Hindlimb muscle (tissue), 1 donor: Measurements from ENCODE around the gene TERB1. TPM values are rescaled to one million over a fixed set of nuclear protein-coding genes. Genes with fewer than 3 reads are reported as not detected.

Experiments used
- DNase-seq: peaks from one replicate; pipeline ENCODE4 v3.0.0-alpha.2; 2013
- polyA plus RNA-seq: library from polyadenylated mRNA; unstranded; fragments of 120-200 nt; gene quantifications from one replicate; pipeline ENCODE4 v1.2.1, GENCODE V29; 2013; ENCODE audit not compliant: insufficient read length

The TERB1 gene, protein sequence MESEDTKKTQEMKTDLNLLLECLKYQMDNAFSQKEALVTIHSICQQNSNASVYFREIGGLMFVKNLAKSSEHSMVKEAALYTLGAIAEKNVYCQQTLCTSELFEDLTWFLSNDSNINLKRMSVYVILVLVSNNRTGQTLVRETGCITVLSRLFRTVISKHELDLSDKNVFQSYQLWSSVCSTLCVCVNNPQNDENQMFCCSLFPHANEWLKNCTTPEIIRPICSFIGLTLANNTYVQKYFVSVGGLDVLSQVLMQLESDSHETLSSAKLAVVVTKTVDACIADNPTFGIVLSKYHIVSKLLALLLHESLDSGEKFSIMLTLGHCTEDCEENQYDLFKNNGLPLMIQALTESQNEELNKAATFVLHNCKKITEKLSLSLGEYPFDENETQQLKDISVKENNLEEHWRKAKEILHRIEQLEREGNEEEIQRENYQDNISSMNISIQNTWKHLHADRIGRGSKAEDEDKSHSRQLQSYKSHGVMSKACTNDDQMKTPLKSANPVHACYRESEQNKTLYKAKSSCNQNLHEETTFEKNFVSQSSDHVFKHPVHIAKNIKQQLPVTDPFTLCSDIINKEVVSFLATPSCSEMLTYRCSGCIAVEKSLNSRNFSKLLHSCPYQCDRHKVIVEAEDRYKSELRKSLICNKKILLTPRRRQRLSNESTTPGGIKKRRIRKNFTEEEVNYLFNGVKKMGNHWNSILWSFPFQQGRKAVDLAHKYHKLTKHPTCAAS
- not detected for polyA plus RNA-seq

DNA sequence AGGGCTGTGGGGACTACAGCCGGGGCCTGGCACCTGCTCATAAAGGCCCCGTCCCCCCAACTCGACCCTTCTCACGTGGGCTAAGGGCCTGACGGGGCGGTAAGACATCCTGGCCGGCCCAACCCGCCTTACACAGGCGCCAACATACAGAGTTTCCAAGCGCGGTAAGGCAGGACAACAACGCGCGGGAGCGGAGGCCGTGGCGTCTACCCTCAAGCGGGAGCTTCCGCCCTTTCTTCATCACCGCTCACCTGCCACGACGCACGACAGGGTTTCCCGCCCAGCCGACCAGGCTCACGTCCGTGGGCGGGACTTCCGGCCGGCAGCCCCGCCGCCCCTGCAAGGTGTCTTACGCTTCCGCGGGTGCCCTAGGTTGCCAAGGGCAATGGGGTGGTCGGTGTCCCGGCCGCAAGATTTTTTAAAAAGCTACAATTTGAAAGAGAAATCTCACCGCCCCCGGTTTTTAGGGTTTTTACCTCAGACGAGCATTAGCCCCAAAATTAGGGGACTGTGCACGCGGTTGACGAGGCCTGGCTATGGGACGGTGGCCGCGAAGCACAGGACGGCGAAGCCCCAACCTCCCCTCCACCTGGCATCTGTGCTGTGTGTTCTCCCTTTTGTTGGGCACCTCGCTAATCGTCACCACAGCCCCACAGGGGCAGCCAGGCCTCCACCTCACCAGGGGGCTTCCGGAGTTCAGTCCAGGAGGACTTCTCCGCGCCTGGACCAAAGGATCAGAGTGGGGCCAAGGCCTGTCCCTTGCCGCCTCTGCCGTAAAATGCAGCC is at the start of gene TERB1:
TSS of gene TERB1 (minus strand) at position 265 of the 786 bp plus-strand sequence. CDS start 4,786 bp downstream, outside the sequence.
- no peak for DNase-seq

DNA sequence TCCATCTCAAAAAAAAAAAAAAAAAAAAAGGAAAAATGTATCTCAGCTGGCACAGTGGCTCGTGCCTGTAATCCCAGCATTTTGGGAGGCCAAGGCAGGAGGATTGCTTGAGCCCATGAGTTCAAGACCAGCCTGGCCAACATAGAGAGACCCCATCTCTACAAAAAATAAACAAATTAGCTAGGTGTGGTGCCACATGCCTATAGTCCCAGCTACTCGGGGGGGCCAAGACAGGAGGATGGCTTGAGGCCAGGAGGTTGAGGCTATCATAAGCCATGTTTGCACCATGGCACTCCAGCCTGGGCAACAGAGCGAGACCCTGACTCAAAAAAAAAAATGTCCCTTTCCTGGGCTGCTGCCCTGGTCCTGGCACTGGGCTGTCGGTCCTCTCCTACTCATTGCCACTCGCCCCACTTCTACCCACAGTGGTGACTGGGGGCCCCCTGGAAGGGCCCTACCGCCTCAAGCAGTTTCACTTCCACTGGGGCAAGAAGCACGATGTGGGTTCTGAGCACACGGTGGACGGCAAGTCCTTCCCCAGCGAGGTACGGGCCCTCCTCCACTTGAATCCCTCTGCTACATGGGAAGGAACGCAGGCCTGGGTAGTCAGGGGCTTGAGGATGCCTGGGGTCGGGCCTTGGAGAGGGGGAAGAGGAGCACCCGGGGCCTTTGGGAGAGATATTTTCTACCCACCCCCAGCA is 48.9 kb upstream of the TERB1 start:
- DNase-seq = no peak

DNA sequence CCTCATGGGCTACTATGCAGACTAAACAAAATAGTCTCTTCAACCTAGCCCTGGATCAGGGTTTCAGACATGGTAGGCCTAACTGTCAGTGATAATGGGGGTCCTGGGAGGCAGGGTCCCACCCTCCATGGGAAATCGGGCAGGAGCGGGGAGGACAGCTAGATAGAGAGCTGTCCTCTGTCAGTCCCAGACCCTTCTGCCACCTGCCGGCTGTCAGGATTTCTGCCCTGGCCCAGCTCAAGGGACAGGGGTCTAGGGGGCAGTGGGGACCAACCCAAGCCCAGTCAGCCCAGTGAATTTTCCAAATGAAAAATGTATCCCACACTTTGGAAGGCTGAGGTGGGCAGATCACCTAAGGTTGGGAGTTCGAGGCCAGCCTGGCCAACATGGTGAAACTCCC is 48.2 kb upstream of the TERB1 start:
- DNase-seq = no peak

DNA sequence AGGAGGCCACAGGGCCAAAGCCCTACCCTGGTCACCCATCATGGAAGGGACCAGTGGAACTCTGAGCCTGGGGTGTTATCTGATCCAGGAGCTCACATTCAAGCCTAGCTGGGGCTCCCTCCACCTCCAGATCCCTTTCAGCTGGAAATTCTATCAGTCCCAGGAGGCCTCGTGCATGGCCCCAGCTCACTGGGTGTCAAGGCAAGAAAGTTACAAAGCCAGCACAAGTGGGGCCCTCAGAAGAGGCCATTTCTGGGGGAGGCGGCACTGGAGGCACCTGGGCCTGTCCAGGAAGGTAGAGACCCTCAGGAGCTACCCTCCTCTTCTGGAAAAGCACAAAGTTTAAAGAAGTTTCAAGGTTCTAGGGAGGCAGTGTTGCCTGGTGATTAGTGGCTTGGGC is 47.6 kb upstream of the TERB1 start:
- no peak for DNase-seq

DNA sequence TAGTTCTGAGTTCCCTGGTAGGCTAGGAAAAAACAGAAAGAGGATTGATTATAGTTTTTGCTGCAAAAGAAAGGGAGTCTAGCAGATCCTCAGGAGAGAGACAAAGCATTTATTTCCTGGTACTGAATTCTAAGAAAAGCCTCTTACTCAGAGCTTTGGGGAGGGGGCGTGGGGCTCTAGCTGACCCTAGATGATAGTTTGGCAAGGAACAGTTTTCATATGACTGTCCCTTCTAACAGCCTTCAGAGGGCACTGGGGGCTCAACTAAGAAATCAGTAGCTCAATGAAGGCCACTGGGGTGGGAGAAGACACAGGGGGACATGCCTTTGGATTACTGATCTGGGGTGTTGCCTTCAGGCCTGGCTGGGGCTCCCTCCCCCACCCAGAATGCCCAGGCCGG is 46.8 kb upstream of the TERB1 start:
- DNase-seq = no peak

DNA sequence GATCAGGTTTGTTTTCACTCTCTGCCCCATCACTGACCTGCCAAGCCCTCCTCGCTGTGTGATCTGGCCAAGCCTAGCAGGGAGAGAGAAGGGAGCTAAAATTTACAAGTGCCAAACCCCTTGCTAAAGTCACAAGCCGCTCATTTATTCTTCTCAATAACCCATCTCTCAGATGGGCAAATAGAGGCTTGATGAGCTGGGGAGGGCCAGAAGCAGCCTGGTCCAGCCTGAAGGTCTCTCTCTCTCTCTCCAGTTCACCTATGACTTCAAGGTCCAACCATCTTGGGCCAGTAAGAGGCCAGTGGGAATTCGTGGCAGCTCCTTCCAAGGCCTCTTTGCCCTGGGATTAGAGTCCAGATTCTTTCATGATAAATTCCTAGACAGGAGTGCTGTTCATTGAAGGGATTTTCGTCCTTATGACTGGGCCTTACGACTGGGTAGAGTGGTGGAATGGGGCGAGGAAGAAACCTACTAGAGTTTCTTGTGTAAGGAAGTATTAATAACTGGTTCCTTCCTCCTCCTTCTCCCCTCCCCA is 46.2 kb upstream of the TERB1 start:
- no peak for DNase-seq

DNA sequence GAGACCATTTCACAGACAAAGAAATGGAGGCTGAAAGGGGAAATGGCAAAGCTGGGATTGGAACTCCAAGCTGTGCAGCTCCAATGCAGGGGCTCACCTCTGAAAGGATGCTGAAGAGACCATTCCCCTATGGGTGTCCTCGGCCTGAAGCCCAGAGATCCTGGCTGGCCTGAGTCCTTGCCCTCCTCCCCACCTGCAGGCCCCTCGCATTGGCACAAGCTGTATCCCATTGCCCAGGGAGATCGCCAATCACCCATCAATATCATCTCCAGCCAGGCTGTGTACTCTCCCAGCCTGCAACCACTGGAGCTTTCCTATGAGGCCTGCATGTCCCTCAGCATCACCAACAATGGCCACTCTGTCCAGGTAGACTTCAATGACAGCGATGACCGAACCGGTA is 45.4 kb upstream of the TERB1 start:
- DNase-seq = no peak

DNA sequence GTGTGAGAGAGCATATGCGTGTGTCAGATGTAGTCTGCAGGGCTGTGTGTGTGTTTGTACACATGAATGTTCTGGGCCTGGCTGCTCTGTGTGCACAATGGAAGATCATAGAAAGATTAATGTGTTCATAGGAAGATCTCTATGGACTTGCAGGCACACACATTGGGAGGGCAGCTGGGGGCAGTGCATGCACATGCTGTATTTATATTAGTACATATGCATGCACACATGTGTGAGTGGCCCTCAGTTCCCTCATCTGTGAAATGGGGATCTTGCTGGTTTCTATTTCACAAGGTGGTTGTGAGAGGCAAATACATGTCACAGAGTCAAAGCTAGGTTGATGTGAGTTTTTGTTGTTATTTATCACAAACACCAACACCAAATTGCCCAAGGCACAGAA is 44.9 kb upstream of the TERB1 start:
- DNase-seq = no peak

DNA sequence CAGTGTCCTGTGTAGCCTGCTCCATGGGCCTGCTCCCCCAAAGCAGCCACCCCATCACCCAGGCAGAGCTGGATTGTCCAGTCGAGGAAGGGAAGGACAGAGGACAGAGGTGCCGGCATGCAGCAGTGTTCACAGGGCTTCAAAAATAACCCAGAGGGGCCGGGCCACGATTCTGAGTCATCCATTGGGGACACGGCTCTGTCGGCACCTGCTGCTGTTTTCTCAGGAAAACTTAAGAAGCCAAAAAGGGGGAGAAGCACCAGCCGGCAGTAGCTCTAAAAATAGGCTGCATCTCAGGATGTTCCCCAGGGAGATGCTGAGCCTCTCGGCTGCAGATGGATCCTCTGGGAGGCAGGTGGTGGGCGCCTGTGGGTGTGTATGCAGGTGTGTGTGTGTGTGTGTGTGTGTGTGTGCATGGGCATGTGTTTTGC is 44.4 kb upstream of the TERB1 start:
- DNase-seq = no peak

DNA sequence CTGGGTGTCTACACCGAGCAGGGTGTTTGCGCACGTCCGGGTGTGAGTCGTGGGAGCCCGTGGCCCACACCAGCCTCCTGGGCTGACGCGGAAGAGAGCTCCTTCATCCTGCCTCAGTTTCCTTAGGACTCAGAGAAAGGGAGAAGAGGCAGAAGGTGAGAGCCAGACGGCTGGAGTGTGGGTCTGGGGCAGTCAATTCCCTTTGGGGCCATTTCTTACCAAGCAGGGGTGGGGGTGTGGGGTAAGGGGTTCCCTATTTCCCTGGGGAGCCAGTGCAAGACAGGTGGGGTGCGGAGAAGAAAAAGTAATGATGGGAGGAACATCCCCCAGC is 43.7 kb upstream of the TERB1 start:
- no peak for DNase-seq

DNA sequence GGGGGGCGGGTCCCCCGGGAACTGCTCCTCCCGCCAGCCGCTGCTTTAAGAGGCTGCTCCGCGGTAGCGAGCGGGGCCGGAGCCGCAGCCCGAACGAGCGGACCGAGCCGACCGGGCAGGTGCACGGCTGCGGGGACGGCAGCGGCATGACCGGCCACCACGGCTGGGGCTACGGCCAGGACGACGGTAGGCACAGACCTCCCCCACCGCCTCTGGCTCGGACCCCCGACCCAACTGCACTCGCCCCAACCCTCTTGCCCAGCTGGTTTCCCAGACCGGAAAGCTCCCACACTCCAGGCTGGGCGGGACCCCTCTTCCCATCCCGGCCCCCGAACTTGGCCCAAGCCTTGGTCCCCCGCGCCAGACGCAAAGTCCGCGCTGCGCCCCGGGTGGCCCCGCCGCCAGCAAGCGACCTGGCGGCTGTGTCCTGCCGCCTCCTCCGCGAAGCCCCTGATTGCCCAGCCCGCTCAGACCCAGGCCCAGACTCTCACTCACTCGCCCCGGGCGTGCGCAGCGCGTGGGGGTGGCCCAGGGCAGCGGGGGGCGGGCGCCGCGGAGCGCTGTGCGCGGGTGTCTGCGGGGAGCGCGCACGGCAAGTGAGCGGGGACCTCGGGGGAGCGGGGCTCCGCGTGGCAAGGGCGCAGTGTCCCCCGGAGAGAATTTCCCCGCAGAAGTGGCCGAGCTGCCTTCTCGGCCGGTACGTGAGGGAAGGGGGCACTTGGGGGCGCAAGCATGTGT is 43.1 kb upstream of the TERB1 start, which contains the start of gene CA7:
TSS of gene CA7 (plus strand) at position 73 of the 738 bp plus-strand sequence. CDS start at position 147, 74 bp downstream.
- DNase-seq = no peak

DNA sequence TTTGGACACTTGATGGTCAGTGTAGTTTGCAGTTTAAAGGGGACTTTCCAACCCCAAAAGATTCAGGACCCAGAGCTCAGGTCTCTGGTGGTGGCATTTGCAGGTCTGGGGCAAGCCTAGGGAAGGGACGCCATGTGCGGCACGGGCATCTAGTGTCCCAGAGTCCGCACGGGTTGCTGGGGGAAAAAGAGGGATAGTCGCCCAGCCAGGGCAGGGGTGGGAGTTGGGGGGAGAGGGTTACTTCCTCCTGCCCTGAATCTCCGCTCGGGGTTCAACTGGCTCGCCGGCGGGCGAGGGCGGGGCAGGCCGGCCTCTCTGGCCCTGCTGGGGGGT is 42.6 kb upstream of the TERB1 start:
- DNase-seq = no peak

DNA sequence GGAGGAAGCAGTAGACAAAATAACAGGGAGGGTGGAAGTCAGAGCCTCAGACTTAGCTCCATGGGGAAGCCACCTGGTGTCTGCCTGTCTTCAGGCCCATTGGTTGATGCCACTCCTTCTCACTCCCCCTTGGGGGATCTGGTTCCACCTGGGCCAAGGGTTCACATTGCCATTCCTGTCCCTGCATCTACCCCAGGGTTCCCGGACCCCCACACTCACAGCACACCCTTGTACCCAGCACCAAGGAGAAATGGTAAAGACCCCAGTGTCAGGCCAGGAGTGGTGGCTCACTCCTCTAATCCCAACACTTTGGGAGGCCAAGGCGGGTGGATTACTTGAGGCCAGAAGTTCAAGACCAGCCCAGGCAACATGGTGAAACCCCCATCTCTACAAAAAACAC is 41.8 kb upstream of the TERB1 start:
- DNase-seq = no peak

DNA sequence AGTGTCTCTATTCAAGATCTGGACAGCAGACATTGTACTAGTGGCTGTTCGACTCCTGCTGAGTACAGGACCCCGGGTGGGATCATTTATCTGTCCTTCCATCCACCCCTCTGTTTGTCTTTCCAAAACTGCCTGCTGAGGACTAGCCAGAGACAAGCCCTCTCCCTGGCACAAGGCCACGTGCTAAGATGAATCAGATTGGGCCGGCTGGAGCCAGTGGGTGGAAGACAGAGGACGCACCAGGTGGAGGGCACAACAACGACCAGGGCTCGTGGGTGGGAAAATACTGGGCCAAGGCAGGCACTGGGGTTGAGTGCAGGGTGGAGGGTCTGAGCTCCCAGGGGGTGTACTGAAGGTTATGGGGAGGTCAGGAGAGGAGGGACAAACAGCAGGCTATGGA is 41.4 kb upstream of the TERB1 start:
- DNase-seq = no peak

DNA sequence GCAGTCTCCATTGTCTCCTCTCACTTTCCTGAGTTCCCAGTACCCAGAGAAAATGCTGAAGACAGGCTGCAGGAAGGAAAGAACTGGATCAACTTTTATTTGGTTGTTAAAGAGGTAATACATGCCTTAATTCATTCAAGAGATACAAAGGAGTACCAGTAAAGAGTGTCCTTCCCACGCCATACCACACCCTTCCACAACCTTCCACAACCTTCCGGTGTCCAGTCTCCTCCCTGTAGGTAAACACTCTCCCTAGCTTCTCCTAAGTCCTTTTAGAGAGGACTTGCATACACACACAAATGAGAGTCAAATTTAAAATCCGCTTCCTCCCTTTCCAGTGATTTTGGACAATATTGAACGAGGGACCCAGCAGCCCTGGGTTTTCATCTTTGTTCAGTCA is 40.0 kb upstream of the TERB1 start:
- no peak for DNase-seq

DNA sequence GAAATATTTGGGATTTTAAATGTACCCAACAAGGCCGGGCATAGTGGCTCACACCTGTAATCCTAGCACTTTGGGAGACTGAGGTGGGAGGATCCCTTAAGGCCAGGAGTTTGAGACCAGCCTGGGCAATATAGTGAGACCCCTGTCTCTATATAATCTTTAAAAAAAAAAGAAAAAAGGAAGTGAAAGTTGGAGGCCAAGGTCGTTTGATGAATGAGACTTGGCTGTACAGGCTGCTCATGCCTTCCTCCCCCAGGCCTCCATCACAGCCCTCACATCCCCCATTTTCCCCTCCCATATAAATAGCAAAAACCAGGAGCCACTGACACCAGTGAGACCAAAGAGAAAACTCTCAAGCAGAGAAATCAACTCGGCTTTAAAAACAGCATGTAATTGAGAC is 39.5 kb upstream of the TERB1 start:
- no peak for DNase-seq

DNA sequence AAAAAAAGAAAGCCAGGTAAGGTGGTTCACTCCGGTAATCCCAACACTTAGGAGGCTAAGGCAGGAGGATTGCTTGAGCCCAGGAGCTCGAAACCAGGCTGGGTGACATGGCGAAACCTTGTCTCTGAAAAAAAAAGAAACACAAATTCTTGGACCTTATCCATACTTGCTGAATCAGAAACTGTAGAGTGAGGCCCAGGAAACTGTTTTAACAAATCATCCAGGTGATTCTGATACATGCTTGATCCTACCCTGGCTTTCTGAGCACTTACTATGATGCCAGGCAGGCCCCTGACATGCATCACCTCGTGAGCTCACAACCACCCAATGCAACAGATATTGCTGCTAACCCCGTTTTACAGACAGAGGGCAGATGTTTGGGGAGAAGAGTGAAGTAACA is 33.4 kb upstream of the TERB1 start:
- no peak for DNase-seq

DNA sequence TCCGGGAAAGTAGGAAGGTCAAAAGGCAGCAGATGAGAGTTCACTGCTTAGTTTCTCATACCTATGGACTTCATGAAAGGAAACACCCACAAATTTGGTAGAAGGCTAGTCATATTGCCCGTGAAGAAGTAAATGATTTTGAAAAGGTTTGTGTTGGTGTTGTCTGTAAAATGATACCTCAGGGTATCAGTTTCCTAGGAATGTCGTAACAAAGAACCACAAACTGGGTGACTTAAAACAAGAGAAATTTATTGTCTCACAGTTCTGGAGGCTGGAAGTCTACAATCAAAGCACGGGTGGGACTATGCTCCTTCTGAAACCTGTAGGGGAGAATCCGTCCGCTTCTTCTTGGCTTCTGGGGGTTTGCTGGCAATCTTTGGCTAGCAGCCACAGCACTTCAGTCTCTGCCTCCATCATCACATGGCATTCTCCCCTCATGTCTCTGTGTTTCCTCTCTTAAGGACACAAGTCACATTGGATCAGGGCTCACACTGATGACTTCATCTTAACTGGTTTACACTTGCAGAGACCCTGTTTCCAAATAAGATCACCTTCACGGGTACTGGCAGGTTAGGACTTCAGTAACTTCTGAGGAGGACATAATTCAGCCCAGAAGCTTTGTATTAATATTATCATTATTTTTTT is 31.4 kb upstream of the TERB1 start:
- DNase-seq = no peak

DNA sequence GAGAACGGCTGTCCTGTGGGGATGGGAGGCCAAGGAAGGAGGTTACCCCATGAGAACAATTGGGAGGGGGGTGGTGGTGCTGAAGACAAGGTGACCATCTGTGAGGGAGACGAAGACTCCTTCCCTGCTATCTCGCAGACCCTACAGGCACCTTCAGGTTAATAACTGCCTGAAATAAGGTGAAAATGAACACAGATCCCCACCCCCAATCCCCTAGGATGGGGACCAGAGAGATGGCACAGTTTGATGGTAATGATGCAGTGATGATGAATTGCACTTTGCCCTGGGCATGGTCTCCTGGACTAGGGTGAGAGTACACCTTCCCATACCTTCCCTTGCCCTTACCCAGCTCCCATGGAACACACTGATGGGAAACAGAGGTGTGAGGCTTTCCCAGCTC is 30.8 kb upstream of the TERB1 start:
- no peak for DNase-seq

DNA sequence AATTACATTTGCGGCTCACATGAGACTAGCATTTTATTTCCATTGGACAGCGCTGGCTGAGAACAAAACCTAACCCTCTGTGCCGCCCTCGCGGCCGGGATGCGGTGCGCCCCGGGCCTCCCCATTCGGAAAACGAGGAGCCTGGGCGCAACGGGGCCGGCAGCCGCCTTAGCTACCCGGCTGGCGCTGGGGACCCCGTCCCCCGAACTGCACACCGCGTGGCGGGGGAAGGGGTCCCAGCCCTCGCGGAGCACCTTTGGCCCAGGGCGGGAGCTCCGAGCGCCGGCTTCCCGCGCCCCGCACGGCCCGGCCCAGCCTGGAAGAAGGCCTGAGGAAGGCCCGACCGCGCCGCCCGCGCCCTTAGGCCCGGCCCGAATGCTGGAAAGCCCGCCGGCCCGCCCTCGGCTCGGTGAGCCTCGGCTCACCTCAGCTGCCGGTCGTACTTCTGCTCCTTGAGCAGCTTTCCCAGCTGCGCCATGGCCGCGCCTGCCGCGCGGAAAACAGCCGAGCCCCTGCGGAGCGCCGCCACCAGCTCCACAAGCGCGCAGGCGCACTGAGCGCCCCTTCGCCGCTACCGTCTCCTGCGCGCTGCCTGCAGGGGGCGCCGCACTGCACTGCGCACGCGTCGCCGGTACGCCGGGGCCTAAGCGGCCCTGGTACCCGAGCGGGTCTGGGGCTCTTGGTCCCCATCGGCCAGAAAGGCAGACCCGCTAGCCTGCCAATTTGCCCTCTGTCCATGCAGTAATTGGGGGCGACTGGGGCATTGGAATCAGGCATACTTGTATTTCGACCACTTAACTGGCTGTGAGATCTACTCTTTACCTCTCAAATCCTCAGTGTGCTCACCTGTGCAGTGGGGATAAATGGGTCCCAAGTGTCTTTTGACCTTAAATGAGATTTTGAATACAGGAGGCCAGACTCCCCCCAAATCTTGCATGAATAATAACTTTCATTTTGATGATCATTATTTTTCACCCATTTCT is 29.3 kb upstream of the TERB1 start, which contains the start of gene NAE1:
TSS of gene NAE1 (minus strand) at position 555 of the 983 bp plus-strand sequence. CDS start at position 478, 77 bp downstream.
- peak; percentile 94 for DNase-seq
